ENCODE data around the gene LHFPL3. TPM values are rescaled to one million over a fixed set of nuclear protein-coding genes. Genes with fewer than 3 reads are reported as not detected.

The LHFPL3 gene
- total and polyA plus RNA-seq, 2 experiments from 2014 or later: 0.24 TPM; not detected in 1

- Mint-ChIP-seq H3K4me1 (no peaks in the 10 kb centered on the region), H3K27ac (no peak overlapping the region), H3K9me3 (peaks cover 3% of the 10 kb centered on the region; the same call in 1 of the 3 replicates), H3K36me3 (ENCODE audit: low read depth) (no peaks in the 10 kb centered on the region; the same call in 2 of the 3 replicates), H3K27me3 (ENCODE audit: insufficient read depth, low read depth, poor library complexity) (peaks cover 3% of the 10 kb centered on the region), H3K4me3 (no peak overlapping the region)
- Histone ChIP-seq H3K27me3 (ENCODE audit: insufficient read depth) (no peaks in the 10 kb centered on the region), H3K4me2 (no peak overlapping the region), H3F3A (replicated peaks; ENCODE audit: low read depth) (no peaks in the 10 kb centered on the region), H3K4me3 (no peak overlapping the region), H3K27ac (ENCODE audit: low read depth) (no peak overlapping the region), H4K20me1 (replicated peaks; ENCODE audit: insufficient read depth) (no peaks in the 10 kb centered on the region), H3K9me2 (ENCODE audit: insufficient read depth) (peaks cover 13% of the 10 kb centered on the region; the same call in 1 of the 2 replicates), H3K79me2 (replicated peaks; ENCODE audit: insufficient read depth) (no peaks in the 10 kb centered on the region), H3K36me3 (ENCODE audit: insufficient read depth) (no peaks in the 10 kb centered on the region), H3K4me1 (ENCODE audit: insufficient read depth) (no peaks in the 10 kb centered on the region), H2AFZ (no peak overlapping the region)
- ATAC-seq (no peak), DNase-seq (ENCODE audit: low spot score) (no peak)
- TF ChIP-seq EZH2 (IDR thresholded peaks at IDR 0.05; ENCODE audit: low read depth, unreplicated experiment): no peak
Measured at GRCh38 chr7:104804696-104805095, 476.3 kb downstream of the LHFPL3 start.

GRCh38 chr7:104805449-104806317 lies 477.3 kb downstream of the LHFPL3 start:
- peaks cover 9% of the 10 kb centered on the region; the same call in 1 of the 2 replicates for H3K9me2 ChIP-seq (ENCODE audit: insufficient read depth)
- H3K4me1 ChIP-seq (ENCODE audit: insufficient read depth): no peaks in the 10 kb centered on the region
- Mint-ChIP-seq H3K27ac (no peak overlapping the region), H3K9me3 (peaks cover 3% of the 10 kb centered on the region; the same call in 1 of the 3 replicates), H3K4me1 (no peaks in the 10 kb centered on the region), H3K4me3 (no peak overlapping the region), H3K36me3 (ENCODE audit: low read depth) (no peaks in the 10 kb centered on the region), H3K27me3 (ENCODE audit: insufficient read depth, low read depth, poor library complexity) (peaks cover 4% of the 10 kb centered on the region)
- no peak overlapping the region for H3K27ac ChIP-seq (ENCODE audit: low read depth)
- ATAC-seq (no peak), DNase-seq (ENCODE audit: low spot score) (no peak)
- H3K4me2 ChIP-seq: no peak overlapping the region
- H2AFZ ChIP-seq: no peak overlapping the region
- H3K27me3 ChIP-seq (ENCODE audit: insufficient read depth): no peaks in the 10 kb centered on the region
- H3K36me3 ChIP-seq (ENCODE audit: insufficient read depth): no peaks in the 10 kb centered on the region
- no peaks in the 10 kb centered on the region for H4K20me1 ChIP-seq (replicated peaks; ENCODE audit: insufficient read depth)
- no peaks in the 10 kb centered on the region for H3F3A ChIP-seq (replicated peaks; ENCODE audit: low read depth)
- no peak overlapping the region for H3K4me3 ChIP-seq
- H3K79me2 ChIP-seq (replicated peaks; ENCODE audit: insufficient read depth): no peaks in the 10 kb centered on the region
- TF ChIP-seq NANOG (IDR thresholded peaks at IDR 0.05; ENCODE audit: borderline replicate concordance): no peak
- no peak for TF ChIP-seq EZH2phosphoT487 (IDR thresholded peaks at IDR 0.05; ENCODE audit: unreplicated experiment)
- TF ChIP-seq ZNF114 (CRISPR knock-in tag; IDR thresholded peaks at IDR 0.05): no peak
- TF ChIP-seq ZNF331 (CRISPR knock-in tag; IDR thresholded peaks at IDR 0.05; ENCODE audit: low read depth): no peak
- TF ChIP-seq REST (IDR thresholded peaks at IDR 0.05; ENCODE audit: unreplicated experiment): no peak
- TF ChIP-seq EZH2 (IDR thresholded peaks at IDR 0.05; ENCODE audit: low read depth, unreplicated experiment): no peak
- TF ChIP-seq ZNF462 (CRISPR knock-in tag; IDR thresholded peaks at IDR 0.05): no peak
- no peak for TF ChIP-seq POLR2AphosphoS5 (IDR thresholded peaks at IDR 0.05; ENCODE audit: low read depth)
- no peak for TF ChIP-seq JUNB (IDR thresholded peaks at IDR 0.05; ENCODE audit: unreplicated experiment)
- no peak for TF ChIP-seq CREB1 (CRISPR knock-in tag; IDR thresholded peaks at IDR 0.05; ENCODE audit: low read depth)
